Activated CD8-positive, alpha-beta memory T cell treated with anti-CD3 and anti-CD28 coated beads, Interleukin-2, amount 50 U/mL, for 24 hours (primary cell): ENCODE data around the gene DOCK6.

Source experiments
- DNase-seq: peaks from one replicate; pipeline ENCODE4 v3.0.0-alpha.2; 2020; ENCODE audit errors: extremely low read depth

The DOCK6 gene

DNA sequence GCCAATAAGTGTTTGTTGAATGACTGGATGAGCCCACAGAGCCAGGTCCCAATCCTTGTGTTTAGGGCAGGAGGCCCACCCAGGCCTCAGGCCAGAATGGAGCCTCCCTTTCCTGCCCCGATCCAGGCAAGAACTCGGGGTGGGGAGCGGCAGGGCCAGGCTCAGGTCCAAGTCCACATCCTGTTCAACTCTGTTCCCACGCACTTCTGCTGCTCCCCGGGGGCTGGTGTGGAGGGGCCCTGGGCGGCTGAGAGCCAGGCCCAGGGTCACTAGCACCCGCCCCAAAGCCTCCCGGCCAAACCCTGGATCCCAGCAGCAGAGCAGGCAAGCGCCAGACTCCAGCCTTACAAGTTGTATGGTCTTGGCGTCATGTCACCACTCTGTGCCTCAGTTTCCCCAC lies 14.9 kb downstream of the DOCK6 start:
- DNase-seq = no peak

- DNase-seq = no peak
Observed at GRCh38 chr19:11246941-11247340, 15.4 kb downstream of the DOCK6 start.

DNA sequence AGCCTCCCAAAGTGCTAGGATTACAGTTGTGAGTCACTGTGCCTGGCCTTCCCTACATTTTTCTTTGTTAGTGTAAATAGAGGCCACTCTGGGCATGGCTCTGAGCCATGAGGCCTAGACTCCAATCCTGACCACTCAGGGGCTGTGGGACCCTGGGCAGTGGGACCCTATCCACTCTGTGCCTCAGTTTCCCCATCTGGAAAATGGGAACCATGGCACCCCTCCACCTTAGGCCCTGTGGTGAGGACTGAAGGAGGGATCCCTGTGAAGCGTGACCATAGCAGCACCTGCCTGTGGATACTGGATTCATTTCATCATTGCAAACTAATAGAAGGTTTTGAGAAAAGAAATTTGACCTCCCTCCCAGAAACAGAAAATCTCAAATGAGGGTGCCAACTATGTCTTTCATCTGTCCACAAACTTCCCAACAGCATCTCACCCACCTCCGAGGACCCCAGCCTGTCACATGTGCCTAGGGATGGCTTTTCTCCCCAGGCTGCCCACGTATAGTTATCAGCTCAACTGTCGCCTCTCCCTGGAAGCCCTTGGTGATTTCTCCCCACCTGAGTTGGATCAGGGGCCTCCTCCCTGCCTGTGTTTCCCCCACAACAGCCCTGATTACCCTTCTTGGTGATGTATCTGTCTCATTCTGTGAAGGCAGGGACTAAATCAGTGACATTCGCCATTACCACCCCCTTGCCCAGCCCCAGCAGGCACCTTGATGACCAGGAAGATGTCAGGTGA lies 17.3 kb downstream of the DOCK6 start:
- no peak for DNase-seq

DNA sequence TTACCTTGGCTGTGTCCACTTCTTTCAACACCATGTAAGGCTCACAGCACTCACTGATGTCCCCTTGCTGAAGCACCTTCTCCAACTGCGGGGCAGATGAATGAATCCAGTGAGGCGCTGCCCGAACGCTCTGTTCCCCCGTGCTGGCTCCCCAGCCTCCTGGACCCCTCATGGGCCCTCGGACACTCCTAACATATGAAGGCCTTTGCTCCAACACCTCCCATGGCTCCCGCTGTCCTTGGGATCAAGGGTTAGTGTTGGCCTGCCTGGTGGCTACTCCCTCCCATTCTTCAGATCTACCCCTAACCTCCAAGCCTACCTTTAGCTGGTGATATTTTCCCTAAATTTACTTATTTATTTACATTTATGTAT lies 18.5 kb downstream of the DOCK6 start:
- no peak for DNase-seq

DNA sequence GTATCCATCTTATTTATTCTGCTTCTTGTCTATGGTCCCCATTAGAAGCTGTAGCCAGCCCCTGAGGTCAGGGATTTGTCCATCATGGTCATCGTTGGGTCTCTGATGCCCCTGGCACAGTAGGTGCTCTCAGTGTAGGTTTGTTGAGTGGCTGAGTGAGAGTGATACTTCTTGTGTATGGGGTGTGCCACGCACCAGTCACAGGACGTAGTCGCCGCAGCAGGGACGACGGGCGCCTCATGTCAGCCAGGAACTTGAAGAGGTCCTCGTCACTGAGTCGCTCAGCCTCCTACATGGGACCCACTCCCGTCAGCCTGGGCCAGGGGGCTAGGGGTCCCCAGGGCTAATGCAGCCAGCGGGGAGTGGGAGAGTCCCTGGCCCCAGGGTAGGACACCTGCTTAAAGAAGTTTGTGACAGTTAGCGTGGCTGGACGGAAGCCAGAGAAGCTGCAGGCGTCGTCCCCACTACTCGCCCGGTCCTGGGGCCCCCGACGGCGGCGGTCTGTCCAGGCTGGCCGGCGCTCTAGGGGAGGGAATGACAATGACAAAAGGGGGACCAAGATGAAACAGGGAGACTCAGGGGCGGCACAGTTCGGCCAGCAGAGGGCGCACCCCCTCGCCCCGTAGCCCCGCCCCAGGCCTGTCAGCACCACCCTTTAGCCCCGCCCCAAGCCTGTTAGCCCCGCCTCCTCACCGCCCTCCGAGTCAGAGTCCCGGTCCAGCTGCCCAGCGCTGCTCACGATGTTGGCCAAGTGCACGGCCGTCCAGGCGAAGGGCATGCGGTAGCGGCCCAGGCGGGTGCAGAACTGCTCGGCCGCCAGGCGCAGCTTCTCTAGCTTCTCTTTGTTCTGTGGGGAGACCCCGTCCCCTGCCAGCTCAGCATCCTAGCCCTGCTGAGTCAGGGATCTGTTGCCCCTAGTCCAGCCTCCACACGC lies 19.2 kb downstream of the DOCK6 start:
- peak; percentile 69 for DNase-seq

DNA sequence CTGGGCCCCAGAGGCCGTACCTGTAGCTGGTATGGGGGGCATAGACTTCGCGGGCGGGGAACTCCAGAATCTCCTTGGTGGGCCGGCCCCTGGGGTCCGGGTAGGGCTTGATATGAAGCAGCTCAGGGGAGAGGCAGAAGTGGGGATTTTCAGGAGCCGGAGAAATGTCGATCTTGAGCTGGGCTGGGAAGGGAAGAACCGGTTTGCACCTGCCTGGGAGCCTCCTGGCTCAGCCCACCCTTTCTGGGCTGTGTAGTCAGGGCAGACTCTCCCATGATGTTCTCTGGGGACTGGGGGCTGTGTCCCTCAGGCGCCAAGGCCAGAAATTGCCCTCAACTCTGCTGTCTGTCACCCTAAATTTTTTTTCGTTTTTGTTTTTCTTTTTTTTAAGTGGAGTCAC lies 20.3 kb downstream of the DOCK6 start:
- DNase-seq = no peak

DNA sequence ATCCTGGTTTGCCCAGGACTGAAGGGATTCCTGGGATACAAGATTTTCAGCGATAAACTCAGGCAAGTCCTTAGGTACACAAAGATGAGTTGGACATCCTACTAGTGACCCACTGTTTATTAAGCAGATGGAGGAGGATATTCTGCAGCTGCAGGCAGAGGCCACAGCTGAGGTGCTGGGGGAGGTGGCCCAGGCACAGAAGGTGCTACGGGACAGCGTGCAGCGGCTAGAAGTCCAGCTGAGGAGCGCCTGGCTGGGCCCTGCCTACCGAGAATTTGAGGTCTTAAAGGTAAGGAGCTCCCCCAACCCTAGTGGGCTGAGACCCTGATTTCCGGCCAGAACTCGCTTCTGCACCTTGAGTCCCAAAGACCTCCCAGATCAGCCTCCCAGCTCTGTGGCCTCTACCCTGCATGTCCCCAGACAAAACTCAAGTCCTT lies 22.3 kb downstream of the DOCK6 start:
- no peak for DNase-seq

DNA sequence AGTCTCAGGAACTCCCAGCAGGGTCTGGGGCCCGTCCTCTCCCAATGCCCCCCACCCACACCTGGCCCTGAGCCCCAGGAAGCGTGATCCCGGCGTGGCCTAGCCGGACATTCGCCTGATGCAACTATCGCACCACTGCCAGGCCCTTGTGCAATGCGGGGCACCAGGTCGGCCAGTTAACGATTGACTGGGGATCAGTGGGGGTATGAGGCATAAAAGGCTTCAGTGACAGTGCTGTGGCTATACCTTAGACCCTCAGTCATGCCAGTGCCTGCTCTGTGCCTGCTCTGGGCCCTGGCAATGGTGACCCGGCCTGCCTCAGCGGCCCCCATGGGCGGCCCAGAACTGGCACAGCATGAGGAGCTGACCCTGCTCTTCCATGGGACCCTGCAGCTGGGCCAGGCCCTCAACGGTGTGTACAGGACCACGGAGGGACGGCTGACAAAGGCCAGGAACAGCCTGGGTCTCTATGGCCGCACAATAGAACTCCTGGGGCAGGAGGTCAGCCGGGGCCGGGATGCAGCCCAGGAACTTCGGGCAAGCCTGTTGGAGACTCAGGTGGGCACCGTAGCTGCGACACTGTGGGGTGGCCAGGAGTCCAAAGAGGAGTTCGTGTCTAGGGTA lies 22.8 kb downstream of the DOCK6 start, which contains the start of gene ANGPTL8:
Gene ANGPTL8 (plus strand): TSS at position 243 of the 624 bp plus-strand sequence. CDS start 19 bp downstream, at position 262.
- DNase-seq = no peak

DNA sequence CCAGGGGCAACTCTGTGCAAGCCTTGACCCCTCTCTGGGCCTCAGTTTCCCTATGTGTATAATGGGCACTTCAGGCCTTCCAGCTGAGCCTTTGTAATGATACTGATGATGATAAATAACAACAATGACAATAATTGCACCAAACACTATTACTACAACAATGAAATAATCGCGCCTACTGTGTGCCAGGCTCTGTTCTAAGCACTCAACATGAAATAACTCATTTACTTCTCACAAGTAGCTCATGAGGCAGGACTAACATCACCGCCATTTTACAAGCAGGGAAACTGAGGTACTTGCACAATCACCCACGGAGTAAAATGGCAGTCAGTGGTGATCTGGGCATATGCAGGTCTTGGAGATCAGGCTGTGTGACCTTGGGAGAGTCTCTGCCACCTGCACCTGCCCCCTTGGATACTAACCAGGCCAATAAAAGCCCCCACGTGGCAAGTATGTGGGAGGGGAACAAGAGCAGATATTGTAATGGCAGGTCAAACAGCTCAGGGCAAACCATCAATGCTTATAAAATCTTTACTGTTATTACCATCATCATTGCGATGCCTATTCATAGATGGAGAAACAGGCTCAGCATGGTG lies 23.4 kb downstream of the DOCK6 start:
- DNase-seq = no peak

GRCh38 chr19:11238041-11238440 lies 24.3 kb downstream of the DOCK6 start:
- DNase-seq = no peak

GRCh38 chr19:11237321-11237720 lies 25.0 kb downstream of the DOCK6 start:
- no peak for DNase-seq

GRCh38 chr19:11236324-11237301 lies 25.7 kb downstream of the DOCK6 start:
- DNase-seq = no peak

DNA sequence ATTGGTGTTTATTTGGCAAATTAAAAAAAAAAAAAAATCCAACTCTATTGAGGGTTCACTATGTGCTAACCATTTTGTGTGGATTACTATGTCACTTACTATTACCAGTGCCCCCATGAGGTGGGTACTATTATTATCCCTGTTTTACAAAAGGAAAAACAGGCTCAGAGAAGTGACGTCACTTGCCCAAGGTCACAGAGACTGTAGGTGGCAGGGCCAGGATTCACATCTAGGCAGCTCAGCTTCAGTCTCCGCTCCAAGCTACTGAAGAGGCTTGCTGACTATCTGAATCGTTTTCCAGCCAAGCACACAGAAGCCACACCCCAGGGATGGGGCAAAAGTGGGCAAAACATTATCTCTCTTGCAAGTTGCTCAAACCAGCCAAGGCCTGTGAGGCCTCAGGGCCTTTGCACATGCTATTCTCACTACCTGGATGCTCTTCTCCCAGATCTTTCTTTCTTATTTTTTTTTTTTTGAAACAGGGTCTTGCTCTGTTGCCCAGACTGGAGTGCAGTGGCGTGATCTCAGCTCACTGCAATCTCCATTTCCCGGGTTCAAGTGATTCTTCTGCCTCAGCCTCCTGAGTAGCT lies 27.7 kb downstream of the DOCK6 start:
- no peak for DNase-seq

- DNase-seq = no peak
Observed at GRCh38 chr19:11233073-11233472, 29.3 kb downstream of the DOCK6 start.

DNA sequence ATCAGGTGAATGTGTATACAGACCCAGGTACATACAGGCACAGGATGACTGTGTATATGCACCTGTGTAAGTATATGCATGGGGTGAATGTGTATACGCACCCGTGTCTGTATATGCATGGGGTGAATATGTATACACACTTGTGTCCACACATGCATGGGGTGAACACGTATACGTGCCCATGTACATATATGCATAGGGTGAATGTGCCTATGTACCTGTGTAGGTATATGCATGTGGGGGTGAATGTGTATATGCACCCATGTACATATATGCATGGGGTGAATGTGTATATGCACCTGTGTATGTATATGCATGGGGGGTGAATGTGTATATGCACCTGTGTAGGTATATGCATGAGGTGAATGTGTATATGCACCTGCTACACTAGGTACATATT lies 29.8 kb downstream of the DOCK6 start:
- DNase-seq = no peak

- no peak for DNase-seq
Observed at GRCh38 chr19:11230621-11231386, 31.5 kb downstream of the DOCK6 start.

- DNase-seq = no peak
Observed at GRCh38 chr19:11227195-11227886, 35.0 kb downstream of the DOCK6 start.

DNA sequence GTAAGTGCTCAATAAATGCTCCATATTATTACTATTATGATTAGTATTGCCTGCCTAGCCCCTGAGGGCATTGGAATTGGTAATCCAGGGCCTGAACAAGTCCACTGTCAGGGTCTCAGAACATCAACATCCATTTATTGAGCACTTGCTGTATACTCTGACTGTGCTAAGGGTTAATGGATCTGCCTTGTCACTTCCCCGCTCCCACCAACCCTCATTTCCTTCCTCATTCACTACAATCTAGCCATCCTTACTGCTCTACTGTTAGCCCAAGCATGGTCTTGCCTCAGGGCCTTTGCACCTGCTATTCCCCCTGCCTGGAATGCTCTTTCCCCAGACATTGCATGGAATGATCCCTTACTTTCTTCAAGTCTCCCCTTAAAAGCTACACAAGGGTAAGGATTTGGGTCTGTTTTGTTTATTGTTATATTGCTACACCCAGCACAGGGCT lies 35.6 kb downstream of the DOCK6 start:
- no peak for DNase-seq

GRCh38 chr19:11225815-11226214 lies 36.5 kb downstream of the DOCK6 start:
- DNase-seq = no peak
